Smooth muscle cell (in vitro differentiated cells): ENCODE data around the gene TMEM121B. TPM values are rescaled to one million over a fixed set of nuclear protein-coding genes. Genes with fewer than 3 reads are reported as not detected.

Experiments used
- DNase-seq: peaks from one replicate; lab custom pipeline; 2025; ENCODE audit not compliant: unreplicated experiment; lab: John Stamatoyannopoulos, UW
- H2AFZ ChIP-seq: fragments of 200-600 bp; sonication (generic); 2 replicates; pipeline ENCODE4 v1.6.0; 2016; ENCODE audit warnings: antibody characterized with exemption, low read depth, mild to moderate bottlenecking
- H3F3A ChIP-seq: fragments of 200-600 bp; sonication (generic); 2 replicates; pipeline ENCODE4 v1.6.0; 2017; ENCODE audit warnings: antibody characterized with exemption, low read depth
- H3K27ac ChIP-seq: fragments of 200-600 bp; sonication (generic); 2 replicates; pipeline ENCODE4 v1.5.1; 2016; ENCODE audit warnings: low read depth, mild to moderate bottlenecking
- H3K27me3 ChIP-seq: fragments of 200-600 bp; sonication (generic); 2 replicates; pipeline ENCODE4 v1.6.1; 2016; ENCODE audit warnings: low read depth, mild to moderate bottlenecking
- H3K36me3 ChIP-seq: fragments of 200-600 bp; sonication (generic); 2 replicates; pipeline ENCODE4 v1.5.1; 2016; ENCODE audit warnings: low read depth
- H3K4me1 ChIP-seq: fragments of 200-600 bp; sonication (generic); 2 replicates; pipeline ENCODE4 v1.5.1; 2016; ENCODE audit warnings: low read depth
- H3K4me2 ChIP-seq: fragments of 200-600 bp; sonication (generic); 2 replicates; pipeline ENCODE4 v1.6.0; 2016; ENCODE audit warnings: mild to moderate bottlenecking
- H3K4me3 ChIP-seq: fragments of 200-600 bp; sonication (generic); 2 replicates; pipeline ENCODE4 v1.5.1; 2016; ENCODE audit warnings: mild to moderate bottlenecking
- H3K79me2 ChIP-seq: fragments of 200-600 bp; sonication (generic); 2 replicates; pipeline ENCODE4 v1.6.0; 2016; ENCODE audit warnings: low read depth, mild to moderate bottlenecking
- H3K9ac ChIP-seq: fragments of 200-600 bp; sonication (generic); 2 replicates; pipeline ENCODE4 v1.6.0; 2016; ENCODE audit warnings: low read depth
- H3K9me3 ChIP-seq: fragments of 200-600 bp; sonication (generic); replicated peaks from 2 replicates; pipeline ENCODE4 v1.5.1; 2016; ENCODE audit warnings: low read depth
- H4K20me1 ChIP-seq: fragments of 200-600 bp; sonication (generic); 2 replicates; pipeline ENCODE4 v1.6.0; 2016; ENCODE audit warnings: low read depth
- WGBS: methylation state at CpG from one replicate; pipeline ENCODE4 v1.1.7; 2016; ENCODE audit warnings: low lambda C conversion rate; 5-methylcytosine and 5-hydroxymethylcytosine counted together
- polyA plus RNA-seq: library from polyadenylated mRNA; unstranded; fragments of >200 nt; fragmentation: Nextera tagmentation; extraction: Ambion mirVana; gene quantifications from 2 replicates; pipeline ENCODE4 v1.2.1, GENCODE V29; 2016
- total RNA-seq: library from RNA; depleted of rRNA; stranded (reverse); fragments of >200 nt; gene quantifications from 2 replicates; pipeline ENCODE4 v1.2.3, GENCODE V29; 2014
- TF ChIP-seq, protein P1 (sequence below): fragments of 200-600 bp; sonication (generic); IDR thresholded peaks from 2 replicates; pipeline ENCODE4 v1.5.1; 2017; ENCODE audit warnings: borderline replicate concordance, mild to moderate bottlenecking, antibody characterized with exemption; ENCODE audit not compliant: insufficient read depth, poor library complexity, severe bottlenecking

TMEM121B gene
- total and polyA plus RNA-seq, 2 experiments from 2014 or later = 0.09 to 0.15 TPM

DNA sequence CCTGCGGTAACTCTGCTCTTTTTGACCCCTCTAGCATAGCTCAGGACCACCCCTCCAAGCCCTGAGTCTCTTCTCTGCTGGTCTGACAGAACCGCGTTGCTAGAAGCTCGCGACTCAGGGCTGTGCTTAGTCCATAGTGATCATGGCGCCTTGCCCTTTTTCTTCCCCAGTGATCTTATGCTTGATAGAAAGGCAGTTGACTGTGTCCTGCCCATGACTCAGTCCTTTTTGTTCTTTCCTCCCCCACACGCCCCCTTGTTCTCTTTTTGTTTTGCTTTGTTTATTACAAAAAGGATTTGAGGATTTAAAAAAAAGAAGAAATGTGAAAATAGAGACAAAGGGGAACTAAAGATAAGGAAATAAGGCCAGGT lies 18.9 kb downstream of the TMEM121B start:
- Histone ChIP-seq H3K9ac (no peak overlapping the region), H3K9me3 (no peaks in the 10 kb centered on the region), H3K4me3 (no peak overlapping the region), H3F3A (no peaks in the 10 kb centered on the region), H3K4me1 (no peaks in the 10 kb centered on the region), H3K27ac (no peak overlapping the region), H3K27me3 (no peaks in the 10 kb centered on the region), H4K20me1 (no peaks in the 10 kb centered on the region), H3K4me2 (no peak overlapping the region), H2AFZ (no peak overlapping the region), H3K79me2 (no peaks in the 10 kb centered on the region), H3K36me3 (no peaks in the 10 kb centered on the region)
- TF ChIP-seq, protein P1, sequence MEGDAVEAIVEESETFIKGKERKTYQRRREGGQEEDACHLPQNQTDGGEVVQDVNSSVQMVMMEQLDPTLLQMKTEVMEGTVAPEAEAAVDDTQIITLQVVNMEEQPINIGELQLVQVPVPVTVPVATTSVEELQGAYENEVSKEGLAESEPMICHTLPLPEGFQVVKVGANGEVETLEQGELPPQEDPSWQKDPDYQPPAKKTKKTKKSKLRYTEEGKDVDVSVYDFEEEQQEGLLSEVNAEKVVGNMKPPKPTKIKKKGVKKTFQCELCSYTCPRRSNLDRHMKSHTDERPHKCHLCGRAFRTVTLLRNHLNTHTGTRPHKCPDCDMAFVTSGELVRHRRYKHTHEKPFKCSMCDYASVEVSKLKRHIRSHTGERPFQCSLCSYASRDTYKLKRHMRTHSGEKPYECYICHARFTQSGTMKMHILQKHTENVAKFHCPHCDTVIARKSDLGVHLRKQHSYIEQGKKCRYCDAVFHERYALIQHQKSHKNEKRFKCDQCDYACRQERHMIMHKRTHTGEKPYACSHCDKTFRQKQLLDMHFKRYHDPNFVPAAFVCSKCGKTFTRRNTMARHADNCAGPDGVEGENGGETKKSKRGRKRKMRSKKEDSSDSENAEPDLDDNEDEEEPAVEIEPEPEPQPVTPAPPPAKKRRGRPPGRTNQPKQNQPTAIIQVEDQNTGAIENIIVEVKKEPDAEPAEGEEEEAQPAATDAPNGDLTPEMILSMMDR = no peak
- WGBS = 95% methylated on average over 7 of the region's 7 CpGs
- DNase-seq = no peak

DNA sequence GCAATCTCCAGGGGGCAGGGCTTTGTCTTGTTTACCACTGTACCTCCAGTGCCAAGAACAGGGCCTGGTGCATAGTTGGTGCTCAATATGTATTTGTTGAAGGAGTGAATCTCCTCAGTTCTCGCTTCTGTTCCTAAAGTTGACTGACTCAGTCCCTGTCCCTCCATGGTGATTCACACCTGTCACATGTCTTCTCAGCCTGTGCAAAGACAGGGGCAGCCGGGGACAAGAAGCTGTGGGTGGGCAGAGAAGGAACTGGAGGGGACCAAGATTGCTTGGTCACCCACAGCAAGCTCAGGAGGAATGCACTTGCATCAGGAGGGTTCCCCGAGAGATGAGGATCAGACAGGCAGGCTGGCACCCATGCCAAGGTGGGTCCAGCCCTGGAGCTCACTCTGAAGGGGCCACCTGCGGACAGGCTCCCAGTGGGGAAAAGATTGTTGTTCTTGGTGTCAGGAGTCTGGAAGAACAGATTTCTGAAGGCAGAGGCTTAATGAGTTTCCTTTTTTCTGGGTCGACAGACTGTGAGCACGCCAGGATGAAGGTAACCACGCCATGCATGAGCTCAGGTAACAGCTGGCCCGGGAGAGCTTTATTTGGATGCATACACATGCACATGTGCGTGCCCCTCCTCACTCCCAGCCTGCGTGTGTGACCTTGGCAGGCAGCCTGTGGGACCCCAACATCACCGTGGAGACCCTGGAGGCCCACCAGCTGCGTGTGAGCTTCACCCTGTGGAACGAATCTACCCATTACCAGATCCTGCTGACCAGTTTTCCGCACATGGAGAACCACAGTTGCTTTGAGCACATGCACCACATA lies 19.5 kb downstream of the TMEM121B start:
- no peaks in the 10 kb centered on the region for H3K36me3 ChIP-seq
- no peaks in the 10 kb centered on the region for H3K27me3 ChIP-seq
- H3K27ac ChIP-seq = no peak overlapping the region
- H3K4me2 ChIP-seq = no peak overlapping the region
- H3K4me3 ChIP-seq = no peak overlapping the region
- H3K9ac ChIP-seq = no peak overlapping the region
- no peaks in the 10 kb centered on the region for H3K9me3 ChIP-seq
- DNase-seq = no peak
- no peaks in the 10 kb centered on the region for H3K4me1 ChIP-seq
- peaks cover 5% of the 10 kb centered on the region for H4K20me1 ChIP-seq
- H3K79me2 ChIP-seq = no peaks in the 10 kb centered on the region
- H3F3A ChIP-seq = no peaks in the 10 kb centered on the region
- no peak overlapping the region for H2AFZ ChIP-seq
- 96% methylated on average over 14 of the region's 14 CpGs for WGBS
- TF ChIP-seq, protein P1 = no peak

DNA sequence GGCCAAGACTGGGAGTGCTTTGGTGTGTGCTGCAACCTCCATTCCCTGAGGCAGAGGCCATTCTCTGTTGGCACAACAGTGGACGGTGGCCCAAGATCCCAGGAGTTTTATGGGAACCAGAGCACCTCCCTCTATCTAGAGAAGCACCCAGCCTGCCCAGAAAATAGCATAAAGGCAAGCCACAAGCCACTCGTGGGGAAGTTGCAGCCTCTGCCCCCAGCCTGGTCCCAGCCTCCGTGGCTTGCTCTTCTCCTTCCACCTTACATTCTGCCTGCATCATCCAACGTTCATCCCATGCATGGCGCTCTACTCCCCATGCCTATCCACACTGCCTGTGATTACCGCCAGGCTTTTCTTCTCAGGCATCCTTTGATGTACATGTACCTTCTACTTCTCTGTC lies 20.5 kb downstream of the TMEM121B start:
- Histone ChIP-seq H3K27me3 (no peaks in the 10 kb centered on the region), H3K79me2 (no peaks in the 10 kb centered on the region), H3K4me2 (no peak overlapping the region), H3K9me3 (no peaks in the 10 kb centered on the region), H3K4me3 (no peak overlapping the region), H4K20me1 (peaks cover 14% of the 10 kb centered on the region), H3K36me3 (no peaks in the 10 kb centered on the region), H3K9ac (no peak overlapping the region), H2AFZ (no peak overlapping the region), H3K27ac (no peak overlapping the region), H3K4me1 (no peaks in the 10 kb centered on the region), H3F3A (no peaks in the 10 kb centered on the region)
- DNase-seq = no peak
- TF ChIP-seq, protein P1 = no peak
- 88% methylated on average over 6 of the region's 6 CpGs for WGBS

DNA sequence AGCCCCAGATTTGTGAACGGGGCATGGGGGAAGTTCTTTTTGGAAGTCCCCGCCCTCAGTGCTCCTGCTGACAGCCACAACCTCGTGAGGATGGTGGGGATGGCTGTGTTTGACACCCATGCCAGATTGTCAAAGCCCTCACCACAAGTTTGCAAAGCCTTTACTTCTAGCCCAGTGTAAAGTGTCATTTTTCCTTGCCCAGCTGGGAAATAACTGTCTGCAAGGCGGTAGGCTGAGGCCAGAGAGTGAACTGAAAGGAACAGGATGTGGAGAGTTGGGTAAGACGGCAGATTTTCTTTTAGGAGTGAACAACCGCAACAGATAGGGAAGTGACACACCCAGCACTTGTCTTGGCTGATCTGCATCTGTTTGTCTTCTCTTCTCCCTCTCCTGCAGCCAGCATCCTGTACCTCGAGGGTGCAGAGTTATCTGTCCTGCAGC lies 22.8 kb downstream of the TMEM121B start:
- no peaks in the 10 kb centered on the region for H3K9me3 ChIP-seq

More for the DNA sequence above, 22.8 kb downstream of the TMEM121B start:
- Histone ChIP-seq H3K9ac (no peak overlapping the region), H3K79me2 (no peaks in the 10 kb centered on the region), H3K27me3 (no peaks in the 10 kb centered on the region), H3K27ac (no peak overlapping the region), H3K4me2 (no peak overlapping the region), H3K4me1 (no peaks in the 10 kb centered on the region), H3F3A (no peaks in the 10 kb centered on the region), H4K20me1 (peaks cover 35% of the 10 kb centered on the region), H3K4me3 (no peak overlapping the region), H3K36me3 (no peaks in the 10 kb centered on the region), H2AFZ (no peak overlapping the region)
- no peak for DNase-seq
- TF ChIP-seq, protein P1 = no peak
- WGBS = 86% methylated on average over 7 of the region's 7 CpGs
